IMR-90 (cell line): Measurements from ENCODE around the gene WWC1. TPM values are rescaled to one million over a fixed set of nuclear protein-coding genes. Genes with fewer than 3 reads are reported as not detected.

ENCODE experiments used
- ATAC-seq: fragments of 200-7000 bp; cut with Tn5 transposase; 2 replicates; pipeline ENCODE4 v1.9.1; 2020; ENCODE audit warnings: low read depth, mild to moderate bottlenecking, moderate library complexity
- BruUV-seq: library from RNA; stranded (reverse); fragments of 400-500 nt; replicated peaks from 2 replicates; lab custom pipeline; 2021; lab: Mats Ljungman, UMichigan
- CTCF ChIA-PET: fragments of 300-600 bp; formaldehyde crosslinking; extraction: SDS; loops from one replicate; lab custom pipeline; 2021; ENCODE audit warnings: antibody characterized with exemption; lab: Yijun Ruan, JAX
- POLR2A ChIA-PET: fragments of 300-600 bp; sonication (Branson Sonifier 250); formaldehyde crosslinking; loops from one replicate; lab custom pipeline; 2022; ENCODE audit warnings: antibody characterized with exemption; ENCODE audit not compliant: unreplicated experiment; lab: Charles Lee
- DNase-seq: peaks from one replicate; pipeline ENCODE4 v3.0.0; 2013
- H2AFZ ChIP-seq: replicated peaks from 2 replicates; pipeline ENCODE3; 2013; ENCODE audit warnings: low read length, mild to moderate bottlenecking; ENCODE audit not compliant: poor library complexity
- H2AK5ac ChIP-seq: 2 replicates; pipeline ENCODE4 v1.6.1; 2013; ENCODE audit warnings: low read depth, low read length, inconsistent platforms
- H2AK9ac ChIP-seq: replicated peaks from 2 replicates; pipeline ENCODE3; 2013; ENCODE audit warnings: mild to moderate bottlenecking, low read depth, low read length, moderate library complexity; ENCODE audit not compliant: poor library complexity
- H2BK120ac ChIP-seq: 2 replicates; pipeline ENCODE4 v1.6.1; 2013; ENCODE audit warnings: low read depth, low read length, inconsistent platforms
- H2BK15ac ChIP-seq: 3 replicates; pipeline ENCODE4 v1.6.1; 2013; ENCODE audit warnings: low read depth, low read length, inconsistent platforms
- H2BK20ac ChIP-seq: 2 replicates; pipeline ENCODE4 v1.6.1; 2013; ENCODE audit warnings: low read depth, mild to moderate bottlenecking, inconsistent platforms, low read length, moderate library complexity
- H2BK5ac ChIP-seq: 2 replicates; pipeline ENCODE4 v1.6.1; 2013; ENCODE audit warnings: mild to moderate bottlenecking, low read depth, low read length, inconsistent platforms; ENCODE audit not compliant: poor library complexity, severe bottlenecking
- H3K14ac ChIP-seq: replicated peaks from 2 replicates; pipeline ENCODE4 v1.6.1; 2013; ENCODE audit warnings: low read depth, low read length, inconsistent platforms
- H3K18ac ChIP-seq: 2 replicates; pipeline ENCODE4 v1.6.1; 2013; ENCODE audit warnings: low read depth, low read length, control low read depth
- H3K23ac ChIP-seq: 2 replicates; pipeline ENCODE4 v1.6.1; 2013; ENCODE audit warnings: low read depth, low read length, inconsistent platforms
- H3K27ac ChIP-seq: 2 replicates; pipeline ENCODE4 v1.5.1; 2013; ENCODE audit warnings: mild to moderate bottlenecking, control low read depth, low read length; ENCODE audit not compliant: insufficient read depth
- H3K27me3 ChIP-seq: 2 replicates; pipeline ENCODE4 v1.6.1; 2013; ENCODE audit warnings: low read length; ENCODE audit not compliant: control insufficient read depth, insufficient read depth
- H3K36me3 ChIP-seq: 2 replicates; pipeline ENCODE4 v1.6.1; 2013; ENCODE audit warnings: low read length, mixed read lengths; ENCODE audit not compliant: control insufficient read depth, insufficient read depth
- H3K4ac ChIP-seq: 2 replicates; pipeline ENCODE4 v1.6.1; 2013; ENCODE audit warnings: low read depth, low read length, inconsistent platforms
- H3K4me1 ChIP-seq: 2 replicates; pipeline ENCODE4 v1.6.1; 2013; ENCODE audit warnings: low read length, mixed read lengths; ENCODE audit not compliant: control insufficient read depth, insufficient read depth
- H3K4me2 ChIP-seq: 2 replicates; pipeline ENCODE4 v1.6.1; 2013; ENCODE audit warnings: low read depth, mild to moderate bottlenecking, control low read depth, low read length, moderate library complexity
- H3K4me3 ChIP-seq: 2 replicates; pipeline ENCODE4 v1.5.1; 2013; ENCODE audit warnings: low read depth, mild to moderate bottlenecking, control low read depth, low read length, moderate library complexity; ENCODE audit not compliant: insufficient read depth
- H3K56ac ChIP-seq: 2 replicates; pipeline ENCODE4 v1.6.1; 2013; ENCODE audit warnings: low read length, inconsistent platforms; ENCODE audit not compliant: insufficient read depth; ENCODE audit errors: extremely low read depth
- H3K79me1 ChIP-seq, 2 experiments: 2 replicates each; pipeline ENCODE4 v1.6.1; 2013; ENCODE audit warnings: low read length in 2 of 2, inconsistent platforms in 1 of 2, low read depth in 1 of 2
- H3K9ac ChIP-seq: 2 replicates; pipeline ENCODE4 v1.6.1; 2013; ENCODE audit warnings: low read depth, low read length, control low read depth
- H3K9me1 ChIP-seq: 2 replicates; pipeline ENCODE4 v1.6.1; 2013; ENCODE audit warnings: low read length, inconsistent platforms; ENCODE audit not compliant: insufficient read depth
- H3K9me3 ChIP-seq: 2 replicates; pipeline ENCODE4 v1.6.1; 2013; ENCODE audit warnings: low read length; ENCODE audit not compliant: control insufficient read depth, insufficient read depth
- H4K20me1 ChIP-seq: 2 replicates; pipeline ENCODE4 v1.6.1; 2013; ENCODE audit warnings: low read length, inconsistent platforms; ENCODE audit not compliant: insufficient read depth
- H4K5ac ChIP-seq: 2 replicates; pipeline ENCODE4 v1.6.1; 2013; ENCODE audit warnings: mild to moderate bottlenecking, low read depth, low read length, control low read depth
- H4K8ac ChIP-seq, 2 experiments: 2 replicates each; pipeline ENCODE4 v1.6.1; 2013; ENCODE audit warnings: low read depth in 2 of 2, low read length in 2 of 2, control low read depth in 1 of 2, inconsistent platforms in 1 of 2
- H4K91ac ChIP-seq: 2 replicates; pipeline ENCODE4 v1.6.1; 2013; ENCODE audit warnings: low read depth, low read length, inconsistent platforms; ENCODE audit not compliant: insufficient read depth
- BHLHE40 ChIP-seq: fragments of 150-350 bp; IDR thresholded peaks from 2 replicates; pipeline ENCODE4 v1.6.1; 2016; ENCODE audit warnings: mild to moderate bottlenecking, low read depth, low read length
- CEBPB ChIP-seq: IDR thresholded peaks from 2 replicates; pipeline ENCODE4 v1.6.1; 2012; ENCODE audit warnings: low read depth, low read length, improper control_type of control experiment
- CHD1 ChIP-seq: IDR thresholded peaks from 2 replicates; pipeline ENCODE4 v1.6.1; 2012; ENCODE audit warnings: low read depth, low read length, improper control_type of control experiment
- FOS ChIP-seq: fragments of 150-350 bp; IDR thresholded peaks from 2 replicates; pipeline ENCODE4 v1.6.1; 2016; ENCODE audit warnings: low read depth, low read length
- MAFK ChIP-seq: IDR thresholded peaks from 2 replicates; pipeline ENCODE4 v1.6.1; 2012; ENCODE audit warnings: low read depth, low read length, improper control_type of control experiment
- MAZ ChIP-seq: IDR thresholded peaks from 2 replicates; pipeline ENCODE4 v1.6.1; 2012; ENCODE audit warnings: low read depth, mild to moderate bottlenecking, low read length, improper control_type of control experiment, moderate library complexity, borderline replicate concordance
- NFE2L2 ChIP-seq: fragments of 150-350 bp; IDR thresholded peaks from 2 replicates; pipeline ENCODE4 v1.6.1; 2016; ENCODE audit warnings: low read depth, mild to moderate bottlenecking, low read length
- RFX5 ChIP-seq: IDR thresholded peaks from 2 replicates; pipeline ENCODE4 v1.8.0; 2012; ENCODE audit warnings: low read depth, mild to moderate bottlenecking, low read length, moderate library complexity
- SMC3 ChIP-seq: fragments of 150-350 bp; IDR thresholded peaks from 2 replicates; pipeline ENCODE4 v1.6.1; 2016; ENCODE audit warnings: low read depth, mild to moderate bottlenecking, antibody characterized with exemption, low read length, moderate library complexity
- WGBS, 2 experiments: methylation state at CpG; one replicate each; pipeline versions ENCODE4 v1.1.5 to v1.1.7; 2013; ENCODE audit warnings: missing lambda C conversion rate in 2 of 2; ENCODE audit not compliant: insufficient read length in 1 of 2; ENCODE audit errors: extremely low coverage in 2 of 2; 5-methylcytosine and 5-hydroxymethylcytosine counted together
- dilution Hi-C: fragments of 300-500 bp; cut with HindIII; formaldehyde crosslinking; loops from one replicate; pipeline ENCODE4 v1.14.3; 2018; ENCODE audit warnings: low sequenced_read_pairs; ENCODE audit not compliant: unreplicated experiment
- in situ Hi-C: fragments of 300-500 bp; cut with MboI; formaldehyde crosslinking; loops from 3 replicates; pipeline ENCODE4 v1.14.3; 2019; ENCODE audit warnings: low sequenced_read_pairs, inconsistent platforms, mixed read lengths
- intact Hi-C: fragments of 100-400 bp; cut with micrococcal nuclease; formaldehyde crosslinking; loops from 2 replicates; pipeline ENCODE4 v1.10.0; 2022
- polyA plus RNA-seq, 3 experiments: library from polyadenylated mRNA; depleted of rRNA; stranded (reverse); fragments of >200 nt; gene quantifications; 2 replicates each; pipeline ENCODE4 v1.2.3, GENCODE V29; 2012; ENCODE audit warnings: low replicate concordance in 1 of 3
- total RNA-seq: library from RNA; depleted of rRNA; stranded (reverse); fragments of >200 nt; gene quantifications from 2 replicates; pipeline ENCODE4 v1.2.3, GENCODE V29; 2012
- TF ChIP-seq, protein P1 (sequence below): conservative IDR thresholded peaks from 2 replicates; pipeline ENCODE4 v1.5.1; 2012; ENCODE audit warnings: mild to moderate bottlenecking, low read depth, low read length, improper control_type of control experiment

Gene WWC1
- total and polyA plus RNA-seq, 2 of the 4 experiments (the other 2 are of a cell fraction): 9.1 to 10.3 TPM

DNA sequence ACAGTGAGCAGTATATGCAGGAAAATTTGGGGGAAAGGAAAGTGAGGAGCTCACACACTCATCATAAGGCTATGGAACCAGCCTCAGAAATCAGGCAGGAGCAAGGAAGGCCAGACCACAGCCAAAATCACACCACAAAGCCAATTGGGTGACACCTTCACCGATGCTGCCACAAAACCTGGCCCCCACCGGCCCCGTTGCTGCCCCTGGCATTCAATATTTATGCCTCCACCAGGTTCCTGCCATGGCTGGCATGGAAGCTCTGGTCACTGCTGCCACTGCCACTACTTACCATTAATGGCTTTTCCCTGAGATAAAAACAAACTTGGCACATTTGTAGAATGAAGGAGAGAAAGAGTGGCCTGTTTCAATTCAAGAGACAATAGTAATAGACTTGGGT, 166.1 kb downstream of the WWC1 start:
- TF ChIP-seq SMC3 (no peak), MAZ (no peak), MAFK (no peak), NFE2L2 (no peak), RFX5 (no peak), BHLHE40 (no peak), CHD1 (no peak), FOS (no peak), CEBPB (no peak)
- TF ChIP-seq, protein P1, sequence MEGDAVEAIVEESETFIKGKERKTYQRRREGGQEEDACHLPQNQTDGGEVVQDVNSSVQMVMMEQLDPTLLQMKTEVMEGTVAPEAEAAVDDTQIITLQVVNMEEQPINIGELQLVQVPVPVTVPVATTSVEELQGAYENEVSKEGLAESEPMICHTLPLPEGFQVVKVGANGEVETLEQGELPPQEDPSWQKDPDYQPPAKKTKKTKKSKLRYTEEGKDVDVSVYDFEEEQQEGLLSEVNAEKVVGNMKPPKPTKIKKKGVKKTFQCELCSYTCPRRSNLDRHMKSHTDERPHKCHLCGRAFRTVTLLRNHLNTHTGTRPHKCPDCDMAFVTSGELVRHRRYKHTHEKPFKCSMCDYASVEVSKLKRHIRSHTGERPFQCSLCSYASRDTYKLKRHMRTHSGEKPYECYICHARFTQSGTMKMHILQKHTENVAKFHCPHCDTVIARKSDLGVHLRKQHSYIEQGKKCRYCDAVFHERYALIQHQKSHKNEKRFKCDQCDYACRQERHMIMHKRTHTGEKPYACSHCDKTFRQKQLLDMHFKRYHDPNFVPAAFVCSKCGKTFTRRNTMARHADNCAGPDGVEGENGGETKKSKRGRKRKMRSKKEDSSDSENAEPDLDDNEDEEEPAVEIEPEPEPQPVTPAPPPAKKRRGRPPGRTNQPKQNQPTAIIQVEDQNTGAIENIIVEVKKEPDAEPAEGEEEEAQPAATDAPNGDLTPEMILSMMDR: no peak
- Histone ChIP-seq H3K79me1 (no peaks in the 10 kb centered on the region), H3K4me2 (no peak overlapping the region), H2BK15ac (no peak overlapping the region), H3K4me3 (no peak overlapping the region), H3K27ac (no peak overlapping the region), H4K5ac (no peak overlapping the region), H4K8ac (no peak overlapping the region), H3K9me3 (no peaks in the 10 kb centered on the region), H3K56ac (no peak overlapping the region), H3K9ac (no peak overlapping the region), H2BK5ac (no peak overlapping the region), H3K9me1 (0 out of 2 replicates have a peak, but pooled peaks cover 2% of the 10 kb centered on the region), H4K91ac (no peak overlapping the region), H2BK20ac (no peak overlapping the region), H3K14ac (no peak overlapping the region), H3K4me1 (no peaks in the 10 kb centered on the region), H4K20me1 (no peaks in the 10 kb centered on the region), H3K4ac (no peak overlapping the region), H3K36me3 (peaks cover 23% of the 10 kb centered on the region), H2AK5ac (no peak overlapping the region), H3K23ac (no peak overlapping the region), H3K18ac (no peak overlapping the region), H2BK120ac (no peak overlapping the region), H3K27me3 (no peaks in the 10 kb centered on the region), H2AK9ac (no peak overlapping the region), H2AFZ (no peak overlapping the region)
- DNase-seq (no peak), ATAC-seq (no peak)
- ChIA-PET POLR2A (no interaction called here), CTCF (no interaction called here)
- WGBS, 2 experiments: 96% methylated on average over 3 of the region's 3 CpGs; no CpG with 5 or more reads in 1 of the 2 experiments
- no TSS peak for BruUV-seq
- in situ Hi-C loops: no loop called here
- dilution Hi-C loops: no loop called here
- intact Hi-C loops: no loop called here
